GM21360 (cell line): ENCODE results near the gene FAM50A.

Source experiments
- ATAC-seq: cut with Tn5 transposase; IDR thresholded peaks from one replicate; pipeline ENCODE4 v1.9.1; 2021; ENCODE audit warnings: mild to moderate bottlenecking, moderate library complexity; ENCODE audit not compliant: unreplicated experiment

The FAM50A gene

DNA sequence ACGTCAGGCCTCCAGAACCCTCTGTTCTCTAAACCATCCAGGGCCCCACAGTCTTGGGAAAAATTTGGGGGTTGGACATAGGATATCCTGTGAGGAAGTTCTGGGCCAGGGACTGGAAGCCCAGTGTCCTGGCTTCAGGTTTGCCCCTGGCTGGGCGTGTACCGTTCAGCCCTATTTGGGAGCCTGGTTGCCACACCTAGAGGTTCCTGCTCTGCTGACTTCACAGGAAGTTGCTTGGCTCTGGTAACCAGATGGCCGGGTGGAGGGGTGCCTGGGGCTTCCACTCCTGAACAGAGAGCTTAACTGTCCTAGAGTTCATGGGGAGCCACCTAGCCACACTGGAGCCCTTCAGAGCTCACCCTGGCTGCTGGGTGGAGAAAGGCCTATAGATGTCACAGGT lies 31.5 kb upstream of the FAM50A start:
- no peak for ATAC-seq

DNA sequence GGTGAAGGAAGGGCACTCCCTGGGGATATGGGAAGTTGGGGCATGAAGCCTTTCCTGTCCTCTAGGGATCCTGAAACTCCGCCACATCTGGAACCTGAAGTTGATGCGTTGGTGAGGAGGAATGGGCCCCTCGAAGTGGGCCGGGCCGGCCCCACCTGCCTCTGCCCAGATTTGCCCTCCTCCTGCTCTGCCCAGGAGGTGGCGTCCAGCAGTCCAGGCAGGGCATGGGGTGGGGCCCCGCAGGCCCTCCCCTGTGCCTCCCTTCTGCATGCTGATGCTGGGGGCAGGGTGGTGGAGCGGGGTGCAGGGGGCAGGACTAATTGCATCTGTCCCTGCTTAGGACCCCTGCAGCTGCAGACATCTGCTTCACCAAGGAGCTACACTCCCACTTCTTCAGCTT lies 30.8 kb upstream of the FAM50A start:
- no peak for ATAC-seq

GRCh38 chrX:154417157-154417556 lies 26.8 kb upstream of the FAM50A start:
- no peak for ATAC-seq

DNA sequence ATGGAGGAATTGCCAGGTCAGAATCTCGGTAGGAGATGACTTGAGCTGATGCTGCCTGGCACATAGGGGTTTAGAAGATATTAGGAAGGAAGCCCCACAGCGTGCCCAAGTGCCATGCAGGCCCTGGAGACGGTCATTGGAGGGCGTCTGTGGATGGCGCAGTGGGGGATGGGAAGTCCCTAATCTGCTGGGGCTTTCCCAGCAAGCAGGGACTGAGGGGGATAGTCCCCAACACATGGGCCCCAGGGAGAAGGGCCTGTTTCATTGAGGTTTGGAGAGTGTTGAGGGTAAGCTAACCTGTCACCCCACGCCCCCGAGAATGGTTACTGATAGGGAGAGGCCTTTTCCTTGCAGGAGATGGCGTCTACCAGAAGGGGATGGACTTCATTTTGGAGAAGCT lies 24.8 kb upstream of the FAM50A start:
- no peak for ATAC-seq

DNA sequence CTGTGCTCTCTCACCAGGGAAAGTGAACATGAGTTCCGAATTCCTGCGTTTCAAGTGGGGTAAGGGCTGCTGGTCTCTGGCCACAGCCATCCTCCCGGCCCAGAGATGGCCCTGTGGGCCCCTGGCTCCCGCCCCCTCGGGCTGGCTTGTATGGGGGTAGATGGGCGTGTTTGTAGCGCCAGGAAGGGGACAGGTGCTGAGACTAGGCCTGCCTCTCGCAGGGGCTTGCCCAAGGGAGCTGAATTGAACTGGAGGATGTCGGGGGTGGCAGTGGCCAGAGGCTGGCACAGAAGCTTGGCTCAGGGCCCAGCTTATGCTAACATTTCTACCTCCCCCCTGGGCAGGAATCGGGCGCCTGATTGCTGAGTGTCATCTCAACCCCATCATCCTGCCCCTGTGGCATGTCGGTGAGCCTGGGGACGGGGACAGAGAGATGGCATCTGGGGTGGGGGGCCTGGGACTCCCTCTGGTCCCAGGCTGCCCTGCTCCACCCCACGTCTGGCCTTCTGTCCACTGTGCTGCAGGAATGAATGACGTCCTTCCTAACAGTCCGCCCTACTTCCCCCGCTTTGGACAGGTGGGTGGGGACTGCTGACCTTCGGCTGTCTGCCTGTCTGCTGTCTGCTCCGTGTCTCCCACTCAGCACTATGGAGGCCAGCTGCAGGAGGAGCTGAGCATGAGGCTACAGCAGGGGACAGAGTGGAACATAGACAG lies 24.1 kb upstream of the FAM50A start:
- ATAC-seq, result no peak

- ATAC-seq, result no peak
Measured at GRCh38 chrX:154420402-154420756, 23.6 kb upstream of the FAM50A start.

DNA sequence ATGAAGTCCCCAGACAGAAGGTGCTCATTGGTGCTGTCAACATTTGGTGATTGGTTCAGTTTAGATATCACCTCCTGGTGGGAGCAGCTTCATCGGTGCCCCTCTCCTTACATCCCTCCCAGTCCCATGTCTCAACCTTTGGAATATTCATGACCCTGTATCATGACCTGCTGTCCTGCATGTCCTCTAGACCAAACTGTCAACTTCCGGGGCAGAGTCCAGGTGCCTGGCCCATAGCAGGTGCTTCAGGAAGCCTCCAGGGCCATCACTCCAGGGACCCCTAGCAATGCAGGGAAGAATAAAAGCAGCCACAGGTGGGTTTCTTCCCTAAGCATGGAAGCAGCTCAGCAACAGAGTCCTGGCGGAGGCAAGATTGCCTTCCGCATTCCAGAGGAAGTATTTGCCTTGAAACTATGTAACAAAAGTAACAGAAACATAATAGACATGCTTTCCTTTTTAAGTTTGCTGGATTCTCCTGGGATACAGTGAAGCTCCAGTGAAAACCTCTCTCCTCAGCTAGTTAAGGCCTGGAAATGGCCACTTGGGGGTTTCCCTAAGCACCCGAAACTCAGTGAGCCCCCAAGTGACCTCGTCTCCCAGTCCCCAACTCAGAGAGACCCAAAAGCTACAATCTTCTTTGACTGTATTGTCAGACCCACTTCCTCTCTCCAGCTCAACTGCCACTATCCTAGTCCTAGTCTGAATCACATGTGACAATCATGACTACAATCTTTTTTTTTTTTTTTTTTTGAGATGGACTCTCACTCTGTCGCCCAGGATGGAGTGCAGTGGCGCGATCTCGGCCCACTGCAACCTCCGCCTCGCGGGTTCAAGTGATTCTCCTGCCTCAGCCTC lies 16.8 kb upstream of the FAM50A start:
- no peak for ATAC-seq

GRCh38 chrX:154428176-154429171 lies 15.5 kb upstream of the FAM50A start, which contains the start of gene ATP6AP1:
Gene ATP6AP1, plus strand, starts transcription at chrX:154428677. Its CDS starts 16 bp downstream, at chrX:154428693.
- peak; percentile 93 for ATAC-seq

GRCh38 chrX:154429711-154430110 lies 14.2 kb upstream of the FAM50A start:
- no peak for ATAC-seq

DNA sequence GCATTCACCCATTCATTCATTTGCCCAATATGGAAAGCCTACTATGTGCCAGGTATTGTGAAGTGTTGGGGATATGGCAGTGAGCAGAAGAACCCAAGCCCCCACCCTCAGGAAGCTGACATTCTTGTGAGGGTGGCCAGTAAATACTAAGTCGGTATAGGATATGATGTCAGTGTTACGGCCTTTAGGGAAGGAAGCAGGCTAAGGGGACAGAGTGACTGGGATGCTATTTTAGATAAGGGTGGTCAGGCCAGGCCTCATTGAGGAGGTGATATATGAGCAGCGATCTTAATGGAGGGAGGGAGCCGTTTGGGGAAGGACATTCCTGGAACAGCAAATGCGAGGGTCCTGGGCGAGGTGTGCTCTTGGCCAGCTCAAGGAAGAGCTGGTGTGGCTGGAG lies 13.5 kb upstream of the FAM50A start:
- ATAC-seq, result no peak

DNA sequence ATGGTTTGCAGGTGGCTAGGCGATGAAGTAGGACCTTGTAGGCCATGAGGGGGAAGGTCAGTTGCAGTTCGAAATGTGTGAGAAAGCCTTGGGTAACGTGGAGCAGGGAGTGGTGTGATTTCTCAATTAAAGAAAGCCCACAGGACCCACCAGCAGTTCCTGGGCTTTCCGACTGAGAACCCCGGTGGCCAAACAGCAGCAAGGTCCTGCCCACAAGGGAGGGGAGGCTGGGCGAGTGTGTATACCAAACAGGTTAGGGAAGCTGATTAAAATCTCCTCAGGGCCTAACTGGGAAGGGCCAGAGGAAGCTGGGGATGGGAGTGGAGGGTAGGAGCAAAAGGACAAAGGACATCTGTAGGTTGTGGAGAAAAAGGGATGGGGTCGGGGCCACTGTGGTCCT lies 13.0 kb upstream of the FAM50A start:
- ATAC-seq, result no peak

- ATAC-seq, result no peak
Measured at GRCh38 chrX:154431341-154431740, 12.6 kb upstream of the FAM50A start.

GRCh38 chrX:154432210-154432609 lies 11.7 kb upstream of the FAM50A start:
- no peak for ATAC-seq

DNA sequence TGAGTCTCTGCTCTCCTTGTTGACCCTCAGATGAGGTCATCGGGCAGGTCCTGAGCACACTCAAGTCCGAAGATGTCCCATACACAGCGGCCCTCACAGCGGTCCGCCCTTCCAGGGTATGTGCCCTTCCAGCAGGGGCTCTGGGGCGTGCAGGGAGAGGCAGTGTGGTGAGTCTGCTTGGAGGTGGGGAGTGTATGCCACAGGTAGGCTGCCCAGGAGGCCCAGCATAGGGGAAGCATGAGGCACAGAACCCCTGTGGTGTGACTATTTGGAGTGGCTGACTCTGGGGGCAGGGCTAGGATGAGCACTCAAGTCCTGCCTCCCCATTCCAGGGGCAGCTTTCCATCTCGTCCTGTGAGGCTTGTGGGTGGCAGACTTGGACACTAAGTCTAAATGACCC lies 10.3 kb upstream of the FAM50A start:
- ATAC-seq, result no peak

DNA sequence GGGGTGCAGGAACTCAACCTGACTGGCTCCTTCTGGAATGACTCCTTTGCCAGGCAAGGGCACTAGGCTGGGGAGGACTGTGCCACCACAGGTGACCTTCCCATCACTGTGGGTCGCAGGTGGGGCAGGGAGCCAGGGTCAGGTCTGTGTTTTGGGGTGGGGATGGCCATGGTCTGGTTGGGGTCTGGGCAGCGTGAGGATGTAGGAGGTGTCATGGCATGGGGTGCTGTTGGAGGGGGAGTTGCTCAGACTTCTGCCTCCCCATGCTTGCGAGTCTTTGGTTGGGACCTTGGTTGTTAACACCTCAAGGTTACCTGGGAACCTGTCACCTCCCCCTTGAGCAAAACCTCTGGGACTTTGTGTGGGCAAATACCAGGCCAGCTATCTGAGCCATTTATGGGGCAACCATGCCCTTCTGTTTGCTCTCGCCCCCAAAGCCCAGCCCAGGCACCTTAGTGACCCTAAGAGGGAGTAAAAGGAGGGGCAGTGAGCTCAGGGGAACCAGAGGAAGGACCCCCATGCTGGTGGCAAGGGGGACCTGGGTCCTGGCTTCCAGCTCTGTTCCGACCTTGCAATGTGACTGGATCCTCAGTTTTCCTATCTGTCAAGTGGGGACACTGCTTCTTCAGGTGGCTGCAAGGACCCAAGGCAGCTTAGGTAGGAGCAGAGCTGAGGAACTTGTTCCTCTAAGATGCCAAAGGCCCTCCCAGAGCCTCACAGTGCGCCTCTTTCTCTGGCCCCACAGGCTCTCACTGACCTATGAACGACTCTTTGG lies 9.4 kb upstream of the FAM50A start:
- ATAC-seq, result no peak

DNA sequence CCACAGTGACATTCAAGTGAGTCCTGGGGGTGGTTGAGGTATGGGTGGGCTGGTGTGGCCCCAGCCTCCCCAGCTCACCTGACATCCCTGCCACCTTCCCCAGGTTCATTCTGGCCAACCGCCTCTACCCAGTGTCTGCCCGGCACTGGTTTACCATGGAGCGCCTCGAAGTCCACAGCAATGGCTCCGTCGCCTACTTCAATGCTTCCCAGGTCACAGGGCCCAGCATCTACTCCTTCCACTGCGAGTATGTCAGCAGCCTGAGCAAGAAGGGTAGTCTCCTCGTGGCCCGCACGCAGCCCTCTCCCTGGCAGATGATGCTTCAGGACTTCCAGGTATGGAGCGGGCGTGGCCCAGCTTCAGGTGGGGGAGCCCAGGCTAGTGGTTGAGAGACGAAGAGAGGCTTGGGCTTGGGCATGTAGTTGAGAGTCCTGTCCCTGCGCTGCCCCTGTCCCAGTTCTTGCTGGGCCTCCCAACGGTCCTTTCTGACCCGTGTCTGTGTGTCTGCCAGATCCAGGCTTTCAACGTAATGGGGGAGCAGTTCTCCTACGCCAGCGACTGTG lies 8.7 kb upstream of the FAM50A start:
- no peak for ATAC-seq

DNA sequence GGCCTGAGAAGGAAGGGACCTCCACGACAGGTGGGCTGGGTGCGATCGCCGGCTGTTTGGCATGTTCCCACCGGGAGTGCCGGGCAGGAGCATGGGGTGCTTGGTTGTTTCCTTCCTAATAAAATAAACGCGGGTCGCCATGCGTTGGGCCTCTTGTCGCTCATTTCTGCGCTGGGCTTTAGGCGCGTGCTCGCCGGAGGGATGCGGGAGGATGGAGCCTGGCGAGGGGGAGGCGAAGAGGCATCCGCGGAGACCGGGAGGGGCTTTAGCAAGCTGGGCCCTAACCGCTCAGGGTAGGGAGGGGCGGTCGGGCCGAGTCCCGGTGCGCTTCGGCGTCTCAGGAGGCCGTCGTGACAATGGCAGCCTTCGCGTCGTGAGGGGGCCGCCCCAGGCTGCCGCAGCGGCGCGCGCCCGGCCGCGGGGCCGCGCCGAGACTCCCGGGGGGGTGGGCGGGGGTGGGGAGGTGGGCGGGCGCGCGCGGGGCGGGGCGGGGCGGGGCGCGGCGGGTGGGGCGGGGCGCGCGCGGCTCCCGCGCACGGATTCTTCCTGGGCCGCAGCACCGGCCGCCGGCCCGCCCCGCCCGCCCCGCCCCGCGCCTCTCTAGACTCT lies 7.5 kb upstream of the FAM50A start:
- no peak for ATAC-seq

DNA sequence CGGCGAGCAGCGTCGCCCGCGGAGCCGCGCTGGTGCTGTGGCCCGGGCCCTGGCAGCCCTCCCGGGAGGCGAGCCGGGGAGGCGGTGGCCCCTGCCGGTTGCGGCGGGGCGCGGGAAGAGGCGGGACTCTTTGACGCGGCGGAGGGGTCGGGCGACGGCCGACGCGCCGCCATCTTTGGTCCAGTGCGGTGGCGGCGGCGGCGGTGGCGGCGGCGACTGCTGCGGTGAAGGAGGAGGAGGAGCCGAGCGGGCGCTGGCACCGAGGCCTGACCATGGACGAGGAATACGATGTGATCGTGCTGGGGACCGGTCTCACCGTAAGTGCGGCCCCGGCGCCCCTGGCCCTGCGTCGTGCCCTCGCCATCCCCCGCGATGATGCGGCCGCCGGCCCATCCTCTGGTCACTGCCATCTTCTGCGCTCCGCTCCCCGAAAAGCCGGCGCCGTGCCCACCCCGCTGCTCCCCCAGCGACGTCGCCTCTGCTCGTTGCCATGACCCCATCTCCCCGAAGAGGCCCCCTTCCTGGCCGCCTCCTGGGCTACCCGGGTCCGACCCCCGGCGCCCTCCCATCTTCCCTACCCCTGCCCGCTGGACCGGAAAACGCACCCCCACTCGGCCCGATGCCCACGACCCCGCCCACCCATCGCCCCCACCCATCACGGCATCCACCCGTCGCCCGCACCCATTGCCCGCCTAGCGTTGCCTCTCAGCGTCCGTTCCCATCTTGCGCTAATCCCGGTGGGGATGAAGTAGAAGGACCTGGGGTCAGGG lies 6.8 kb upstream of the FAM50A start, which contains the start of gene GDI1:
TSS of gene GDI1 (plus strand) at position 172 of the 770 bp plus-strand sequence. CDS start at position 273, 101 bp downstream.
- ATAC-seq, result no peak
